HT1080 (cell line): ENCODE data around the gene JPH2. TPM values are rescaled to one million over a fixed set of nuclear protein-coding genes. Genes with fewer than 3 reads are reported as not detected.
"Not testable (repeated sequence)": the region's sequence is repeated elsewhere in the genome, so short reads cannot be mapped to it uniquely, and the experiment has no call there.

Experiments used
- DNase-seq: peaks from one replicate; pipeline ENCODE4 v3.0.0-alpha.2; 2015; ENCODE audit warnings: low read depth
- total RNA-seq: library from RNA; depleted of rRNA; stranded (reverse); fragments of >200 nt; shearing (Covaris generic); gene quantifications from 2 replicates; pipeline ENCODE4 v1.2.3, GENCODE V29; 2014

Gene JPH2
- total RNA-seq, 1 experiment from 2014 or later = 0.34 TPM

GRCh38 chr20:44212792-44213191 lies 25.8 kb upstream of the JPH2 start:
- DNase-seq = peak; percentile 56

GRCh38 chr20:44211177-44212039 lies 24.4 kb upstream of the JPH2 start:
- DNase-seq = peak; percentile 18

- DNase-seq = peak; percentile 97
Measured at GRCh38 chr20:44210406-44211176, 23.6 kb upstream of the JPH2 start, which contains the start of gene OSER1. TSS of gene OSER1 (minus strand) at chr20:44210771. CDS start at chr20:44206957, 3,814 bp downstream.

GRCh38 chr20:44209686-44210405 lies 22.9 kb upstream of the JPH2 start:
- no peak for DNase-seq

- no peak for DNase-seq
Measured at GRCh38 chr20:44208770-44209169, 21.8 kb upstream of the JPH2 start.

GRCh38 chr20:44208165-44208564 lies 21.2 kb upstream of the JPH2 start:
- DNase-seq = no peak

- DNase-seq = no peak
Measured at GRCh38 chr20:44207126-44207723, 20.2 kb upstream of the JPH2 start.

- DNase-seq = no peak
Measured at GRCh38 chr20:44206132-44206531, 19.1 kb upstream of the JPH2 start.

GRCh38 chr20:44204832-44205215 lies 17.8 kb upstream of the JPH2 start:
- DNase-seq = no peak

- peak; percentile 93 for DNase-seq
Measured at GRCh38 chr20:44204156-44204831, 17.3 kb upstream of the JPH2 start.

- DNase-seq = no peak
Measured at GRCh38 chr20:44203161-44203560, 16.2 kb upstream of the JPH2 start.

GRCh38 chr20:44200983-44201382 lies 14.0 kb upstream of the JPH2 start:
- no peak for DNase-seq

GRCh38 chr20:44200371-44200770 lies 13.4 kb upstream of the JPH2 start:
- DNase-seq = no peak

GRCh38 chr20:44199877-44200276 lies 12.9 kb upstream of the JPH2 start:
- no peak for DNase-seq

GRCh38 chr20:44198872-44199271 lies 11.9 kb upstream of the JPH2 start:
- no peak for DNase-seq

GRCh38 chr20:44196271-44196670 lies 9.3 kb upstream of the JPH2 start:
- DNase-seq = no peak

- DNase-seq = no peak
Measured at GRCh38 chr20:44195605-44196004, 8.6 kb upstream of the JPH2 start.

GRCh38 chr20:44193801-44194200 lies 6.8 kb upstream of the JPH2 start:
- no peak for DNase-seq

GRCh38 chr20:44191640-44192039 lies 4.7 kb upstream of the JPH2 start:
- DNase-seq = not testable (repeated sequence)

GRCh38 chr20:44190197-44190852 lies 3.3 kb upstream of the JPH2 start:
- peak; percentile 67 for DNase-seq
